ENCODE results near the gene GINS1.

GINS1 gene

GRCh38 chr20:25484911-25485511, 77.5 kb downstream of the GINS1 start:
- no peak for TF ChIP-seq CTCF (IDR thresholded peaks at IDR 0.05; ENCODE audit: low read depth, low read length)
- H3K4me3 ChIP-seq (ENCODE audit: low read depth, low read length), result no peak overlapping the region

DNA sequence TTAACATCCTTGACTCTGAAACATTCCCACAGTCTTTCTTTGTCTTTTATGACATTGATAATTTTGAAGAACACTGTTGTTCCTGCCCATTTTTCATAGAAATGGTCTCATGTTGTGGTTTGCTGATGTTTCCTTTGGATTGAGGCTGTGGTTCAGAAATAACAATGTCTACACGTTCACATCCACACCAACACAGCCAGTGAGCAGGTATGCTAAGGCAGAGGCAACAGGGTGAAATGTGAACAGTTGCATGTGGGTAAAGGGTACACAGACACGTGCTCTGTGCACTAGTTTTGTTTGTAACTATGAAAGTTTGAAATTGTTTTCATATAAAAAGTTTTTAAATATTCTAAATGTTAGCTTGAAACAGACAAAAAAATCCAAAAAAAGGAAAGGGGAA, 78.4 kb downstream of the GINS1 start:
- H3K4me3 ChIP-seq (ENCODE audit: low read depth, low read length), result no peak overlapping the region
- TF ChIP-seq CTCF (IDR thresholded peaks at IDR 0.05; ENCODE audit: low read depth, low read length), result no peak

GRCh38 chr20:25486377-25486776, 78.9 kb downstream of the GINS1 start:
- TF ChIP-seq CTCF (IDR thresholded peaks at IDR 0.05; ENCODE audit: low read depth, low read length), result no peak
- H3K4me3 ChIP-seq (ENCODE audit: low read depth, low read length), result no peak overlapping the region

DNA sequence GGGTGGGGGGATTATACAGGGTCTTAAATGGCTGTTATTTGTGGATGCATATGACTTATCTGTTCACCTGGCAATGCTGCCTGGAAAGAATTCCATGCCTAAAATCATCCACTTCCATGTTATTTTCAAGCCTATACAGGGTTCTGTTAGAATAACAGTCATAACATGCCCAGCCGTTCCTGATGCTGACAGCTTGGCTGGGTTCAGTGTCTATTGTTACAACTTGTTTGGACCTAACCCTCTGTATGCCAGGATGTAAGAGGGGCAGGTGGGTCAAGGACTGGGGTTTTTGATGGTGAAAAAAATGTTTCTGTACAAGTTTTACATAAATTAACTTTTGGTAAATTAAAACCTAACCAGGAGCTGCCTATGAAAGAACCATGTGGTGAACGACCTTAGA, 79.8 kb downstream of the GINS1 start:
- H3K4me3 ChIP-seq (ENCODE audit: low read depth, low read length), result no peak overlapping the region
- no peak for TF ChIP-seq CTCF (IDR thresholded peaks at IDR 0.05; ENCODE audit: low read depth, low read length)

GRCh38 chr20:25487975-25488374, 80.5 kb downstream of the GINS1 start:
- no peak overlapping the region for H3K4me3 ChIP-seq (ENCODE audit: low read depth, low read length)
- no peak for TF ChIP-seq CTCF (IDR thresholded peaks at IDR 0.05; ENCODE audit: low read depth, low read length)

DNA sequence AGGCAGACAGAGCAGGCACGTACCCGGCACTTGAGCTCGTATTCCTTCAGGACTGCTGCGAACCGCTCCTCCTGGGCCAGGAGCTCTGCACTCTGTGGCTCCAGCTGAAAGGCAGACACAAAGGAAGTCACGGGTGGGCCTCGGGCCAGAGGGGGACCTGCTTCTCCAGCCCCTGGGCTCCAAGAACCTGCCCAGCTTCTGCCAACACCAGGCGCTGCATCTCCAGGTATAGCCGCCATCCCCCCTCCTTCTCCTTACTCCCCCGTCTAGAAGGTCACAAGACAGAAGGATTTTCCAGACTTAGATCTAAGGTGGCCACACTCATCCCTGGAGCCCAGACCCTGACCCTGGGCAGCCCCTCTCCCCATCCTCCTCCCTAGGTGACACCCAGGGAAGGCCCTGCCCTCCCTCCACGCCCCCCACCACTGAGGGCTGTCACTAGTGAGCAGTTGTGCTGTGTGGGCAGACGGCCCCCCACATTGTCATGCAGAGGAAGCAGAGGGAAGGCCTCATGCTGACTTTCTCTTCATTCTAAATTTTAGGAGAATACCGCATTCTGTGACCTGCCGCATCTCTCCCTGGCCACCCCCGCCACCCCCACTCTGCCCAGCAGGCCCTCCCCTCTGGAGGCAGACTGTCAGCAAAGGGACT, 81.9 kb downstream of the GINS1 start:
- no peak overlapping the region for H3K4me3 ChIP-seq (ENCODE audit: low read depth, low read length)
- TF ChIP-seq CTCF (IDR thresholded peaks at IDR 0.05; ENCODE audit: low read depth, low read length), result no peak

- H3K4me3 ChIP-seq (ENCODE audit: low read depth, low read length), result no peak overlapping the region
- no peak for TF ChIP-seq CTCF (IDR thresholded peaks at IDR 0.05; ENCODE audit: low read depth, low read length)
These were observed 83.4 kb downstream of the GINS1 start for GRCh38 chr20:25490656-25491445.
